Measurements from ENCODE around the gene RNASET2.
"Not testable (repeated sequence)": the region's sequence is repeated elsewhere in the genome, so short reads cannot be mapped to it uniquely, and the experiment has no call there.

RNASET2 gene

GRCh38 chr6:166925141-166925996 is 31.0 kb downstream of the RNASET2 start:
- no peak for DNase-seq

- no peak for DNase-seq
Measured at GRCh38 chr6:166924531-166924930, 31.8 kb downstream of the RNASET2 start.

DNA sequence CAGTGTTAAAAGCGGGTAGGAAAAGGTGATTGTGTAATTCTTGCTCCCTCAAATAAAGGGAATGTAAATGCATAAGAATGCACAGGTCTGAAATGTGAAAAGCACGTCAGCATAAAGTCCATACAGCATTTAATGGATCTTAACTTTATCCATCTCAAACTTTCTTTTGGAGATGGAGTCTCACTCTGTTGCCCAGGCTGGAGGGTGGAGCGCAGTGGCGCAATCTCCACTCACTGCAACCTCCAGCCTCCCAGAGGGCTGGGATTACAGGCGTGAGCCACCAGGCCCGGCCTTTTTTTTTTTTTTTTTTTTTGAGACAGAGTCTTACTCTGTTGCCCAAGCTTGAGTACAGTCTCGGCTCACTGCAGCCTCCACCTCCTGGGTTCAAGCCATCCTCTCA is 33.4 kb downstream of the RNASET2 start:
- DNase-seq = no peak

GRCh38 chr6:166921570-166921969 is 34.8 kb downstream of the RNASET2 start:
- DNase-seq = no peak

DNA sequence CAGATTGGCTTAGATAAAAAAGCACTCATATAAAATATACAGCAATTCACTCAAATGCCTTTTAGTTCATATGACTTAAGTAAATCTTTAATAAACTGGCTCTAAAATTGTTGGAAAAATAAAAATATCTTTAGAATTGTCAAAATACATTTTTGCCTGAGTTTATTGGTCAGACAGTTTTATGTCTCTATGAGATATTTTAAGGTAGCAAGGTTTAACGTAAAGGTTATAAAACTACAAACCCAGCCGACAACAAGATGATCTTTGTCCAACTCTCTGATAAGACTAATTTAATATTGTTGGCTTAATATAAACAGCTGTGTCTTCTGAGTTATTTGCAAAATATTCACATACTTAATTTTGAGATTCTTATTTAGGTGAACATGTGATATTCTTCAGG is 39.5 kb downstream of the RNASET2 start:
- no peak for DNase-seq

- not testable (repeated sequence) for DNase-seq
Measured at GRCh38 chr6:166915484-166915883, 40.9 kb downstream of the RNASET2 start.

DNA sequence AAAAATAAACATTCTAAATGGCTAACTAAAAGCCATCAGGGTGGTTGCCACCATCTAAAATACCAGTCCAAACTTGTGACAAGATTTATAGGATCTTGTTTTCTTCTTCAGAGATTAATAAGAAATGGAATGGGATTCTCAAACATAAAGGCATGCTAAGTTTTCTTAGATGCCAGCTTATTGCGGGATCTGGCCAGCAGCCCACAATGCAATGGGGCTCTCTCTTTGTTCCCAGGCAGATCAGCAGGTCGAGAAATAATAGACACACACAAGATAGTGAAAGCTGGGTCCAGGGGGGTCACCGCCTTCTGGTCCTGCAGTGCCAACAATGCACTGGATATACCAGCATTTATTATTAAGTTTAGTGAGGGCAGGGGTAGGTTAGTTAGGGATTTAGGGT is 41.4 kb downstream of the RNASET2 start:
- DNase-seq = not testable (repeated sequence)

GRCh38 chr6:166911248-166911677 is 45.1 kb downstream of the RNASET2 start:
- no peak for DNase-seq

GRCh38 chr6:166910601-166911000 is 45.7 kb downstream of the RNASET2 start:
- DNase-seq = no peak

DNA sequence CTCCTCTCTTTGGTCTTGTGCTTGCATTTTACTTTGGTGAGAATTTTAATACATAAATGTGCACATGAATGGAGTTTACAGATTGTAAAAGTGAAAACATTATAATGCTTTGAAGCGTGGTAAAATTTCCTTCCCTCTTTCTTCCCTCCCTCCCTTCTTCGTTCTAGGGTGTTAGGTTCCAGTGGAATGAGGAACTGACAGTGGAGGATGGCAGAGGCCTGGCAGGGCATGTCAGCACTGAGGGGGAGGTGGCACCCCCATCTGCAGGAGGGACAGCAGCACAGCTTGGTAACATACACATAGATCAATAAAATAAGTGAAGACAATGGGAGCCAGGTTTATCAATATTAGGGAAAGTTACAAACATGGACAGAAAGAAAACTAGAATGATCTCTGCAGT is 47.5 kb downstream of the RNASET2 start:
- no peak for DNase-seq

DNA sequence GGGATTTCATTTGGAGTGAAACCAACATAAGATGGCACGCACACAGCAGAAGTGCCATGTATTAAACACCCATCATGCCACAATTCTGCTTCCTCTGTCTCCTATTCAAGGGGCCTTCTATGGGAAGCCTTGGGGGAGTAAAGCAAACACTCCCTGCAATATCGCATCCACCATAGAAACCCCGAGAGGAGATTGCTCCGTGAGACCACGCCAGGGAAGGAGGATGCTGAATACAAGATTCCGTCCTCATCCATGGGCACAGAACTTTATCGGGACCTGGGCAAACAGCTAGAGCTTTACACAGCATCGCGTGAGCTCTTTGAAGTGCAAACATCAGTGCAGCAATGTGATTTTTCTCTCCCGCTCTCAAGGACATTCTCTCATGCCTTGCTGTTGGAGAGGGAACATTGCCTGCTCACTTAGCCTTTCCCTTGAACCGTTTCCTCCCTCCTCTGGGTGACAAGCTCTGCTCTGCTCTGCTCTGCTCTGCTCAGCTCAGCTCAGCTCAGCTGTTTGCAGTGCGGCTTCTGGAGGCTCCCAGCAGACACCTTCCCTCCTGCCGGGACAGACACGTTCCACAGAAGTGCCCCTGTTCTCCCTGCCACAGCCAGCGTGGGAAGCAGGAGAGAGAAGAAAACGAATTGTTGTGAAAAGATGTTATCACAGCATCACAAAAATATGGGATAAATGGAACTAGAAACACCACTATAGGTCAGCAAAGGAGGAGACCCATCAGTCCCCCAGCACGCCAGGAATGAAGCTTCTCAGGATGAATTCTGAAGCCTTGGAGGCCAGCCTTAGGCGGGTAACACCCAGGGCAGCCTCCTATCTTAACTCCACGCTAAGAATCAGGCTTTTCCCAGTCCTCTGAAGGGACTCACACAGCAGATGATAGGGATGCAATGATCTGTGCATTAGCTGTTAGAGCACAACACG is 48.2 kb downstream of the RNASET2 start:
- DNase-seq = no peak

DNA sequence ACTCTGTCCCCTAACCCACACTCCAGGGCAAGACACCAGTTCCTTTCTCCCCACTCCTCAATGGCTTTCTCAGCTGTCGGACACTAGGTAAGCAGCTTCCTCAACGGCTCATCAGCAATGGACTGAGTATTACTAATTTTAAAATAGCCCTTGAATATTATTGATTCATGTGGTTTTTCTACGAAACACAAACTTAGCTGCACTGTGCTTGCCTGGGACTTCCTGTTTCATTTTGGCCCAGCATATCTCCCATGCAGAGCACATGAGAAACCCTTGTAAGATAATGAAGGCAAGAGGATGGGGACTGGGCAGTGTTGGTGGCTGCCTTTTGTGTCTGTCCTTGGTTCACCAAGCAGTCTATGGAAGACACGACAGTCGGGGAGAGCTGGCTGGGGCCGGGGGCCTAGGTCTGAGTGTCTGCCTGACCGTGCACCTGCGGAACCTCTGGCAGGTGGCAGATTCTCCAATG is 48.9 kb downstream of the RNASET2 start:
- DNase-seq = no peak

GRCh38 chr6:166906376-166907044 is 49.8 kb downstream of the RNASET2 start:
- no peak for DNase-seq

GRCh38 chr6:166905505-166906134 is 50.7 kb downstream of the RNASET2 start:
- DNase-seq = no peak

DNA sequence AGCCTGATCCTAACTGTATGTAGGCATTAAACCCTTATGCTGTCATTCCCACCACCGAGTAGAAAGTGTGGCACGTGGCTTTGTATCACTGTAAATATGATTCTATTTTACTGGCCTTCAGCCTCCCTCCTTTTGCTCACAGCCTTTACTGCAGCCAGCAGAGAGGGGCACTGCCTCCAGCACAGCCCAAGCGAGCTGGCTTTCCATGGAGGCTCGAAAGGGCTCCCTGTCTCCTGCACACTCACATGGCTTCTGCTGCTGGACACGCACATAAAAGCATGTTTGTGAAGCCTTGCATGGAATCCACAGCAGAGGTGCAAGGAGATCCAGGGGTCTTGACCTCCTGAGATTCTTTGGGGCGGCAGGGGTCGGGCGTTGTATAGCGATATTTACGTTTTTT is 51.3 kb downstream of the RNASET2 start:
- no peak for DNase-seq

- DNase-seq = peak; percentile 46
Measured at GRCh38 chr6:166904101-166904746, 52.1 kb downstream of the RNASET2 start.

DNA sequence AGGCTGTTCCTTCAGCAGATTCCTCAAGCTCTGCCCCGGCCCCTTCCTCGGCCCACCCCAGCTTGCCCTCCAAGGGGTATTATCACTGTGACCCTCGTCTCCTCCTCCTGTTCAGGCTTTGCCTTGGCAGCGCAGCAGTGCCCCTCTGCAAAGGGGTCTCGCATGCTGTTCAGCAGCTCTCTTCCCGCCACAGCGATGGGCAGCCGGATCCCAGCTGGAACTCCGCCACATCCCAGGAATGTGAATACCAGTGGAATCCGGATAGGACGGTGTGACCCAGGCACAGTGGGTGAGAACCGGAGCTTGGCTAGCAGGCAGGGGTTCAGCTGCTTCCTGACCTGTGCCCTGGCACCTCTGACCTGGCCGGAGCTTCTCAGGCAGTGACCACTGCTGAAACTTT is 52.9 kb downstream of the RNASET2 start:
- no peak for DNase-seq

DNA sequence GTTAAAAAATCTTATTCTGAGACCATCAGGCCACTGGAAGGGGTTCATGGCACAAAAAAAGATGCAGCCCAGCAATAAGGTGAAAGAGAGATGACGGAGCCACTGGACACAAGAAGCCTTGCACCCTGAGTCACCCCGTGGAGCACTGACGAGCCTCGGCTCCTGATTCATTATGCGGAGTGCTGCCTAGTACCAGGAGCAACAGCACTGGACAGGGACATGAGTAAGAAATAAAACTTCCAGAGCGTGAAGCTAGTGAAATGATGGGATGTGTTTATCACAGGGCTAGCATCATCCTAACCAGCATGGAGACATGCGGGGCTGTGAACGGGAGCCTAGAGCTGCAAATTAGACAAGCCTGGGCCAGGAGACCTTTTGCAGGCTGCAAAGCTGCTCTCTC is 53.3 kb downstream of the RNASET2 start:
- no peak for DNase-seq

- DNase-seq = no peak
Measured at GRCh38 chr6:166902211-166902755, 54.1 kb downstream of the RNASET2 start.

GRCh38 chr6:166901626-166902025 is 54.7 kb downstream of the RNASET2 start:
- no peak for DNase-seq

- no peak for DNase-seq
Measured at GRCh38 chr6:166900956-166901607, 55.3 kb downstream of the RNASET2 start.
